ENCODE results near the gene PIMREG. TPM values are rescaled to one million over a fixed set of nuclear protein-coding genes. Genes with fewer than 3 reads are reported as not detected.

Gene PIMREG
- total RNA-seq, 1 experiment from 2014 or later, result 141 TPM

DNA sequence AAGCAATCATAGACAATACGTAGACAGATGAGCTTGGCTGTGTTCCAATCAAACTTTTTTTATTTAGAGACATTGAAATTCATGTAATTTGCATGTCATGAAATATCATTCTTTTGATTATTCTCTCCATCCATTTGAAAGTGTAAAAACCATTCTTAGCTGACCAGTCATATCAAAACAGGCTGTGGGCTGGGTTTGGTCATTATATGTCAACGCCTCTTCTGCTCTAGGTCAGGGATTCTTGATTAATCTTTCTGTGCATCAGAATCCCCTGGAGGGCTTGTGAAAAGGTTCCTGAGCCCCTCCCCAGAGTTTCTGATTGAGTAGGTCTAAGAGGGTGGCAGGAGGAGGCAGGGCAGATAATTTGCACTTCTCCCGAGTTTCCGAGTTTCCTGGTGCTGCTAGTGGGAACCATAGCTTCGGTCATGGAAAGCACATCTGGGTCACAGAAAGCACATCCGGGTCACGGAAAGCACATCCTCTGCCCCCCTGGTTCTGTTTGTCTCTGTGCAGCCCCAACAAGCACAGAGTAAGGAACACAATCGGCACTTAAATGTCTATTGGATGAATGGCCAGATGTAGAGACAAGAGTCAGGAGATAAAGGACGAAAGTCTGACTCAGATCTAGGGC lies 16.4 kb downstream of the PIMREG start:
- no peak overlapping the region for H3K27ac ChIP-seq
- no peaks in the 10 kb centered on the region for H3K27me3 ChIP-seq (replicated peaks)
- H3K4me3 ChIP-seq, result no peak overlapping the region
- no peaks in the 10 kb centered on the region; the same call in 1 of the 2 replicates for H3K9me3 ChIP-seq (replicated peaks)
- peaks cover 16% of the 10 kb centered on the region for H3K36me3 ChIP-seq
- peaks cover 13% of the 10 kb centered on the region for H3K4me1 ChIP-seq (replicated peaks)
- DNase-seq (ENCODE audit: low read depth in 1 of 2, low spot score in 2 of 2), result no peak

DNA sequence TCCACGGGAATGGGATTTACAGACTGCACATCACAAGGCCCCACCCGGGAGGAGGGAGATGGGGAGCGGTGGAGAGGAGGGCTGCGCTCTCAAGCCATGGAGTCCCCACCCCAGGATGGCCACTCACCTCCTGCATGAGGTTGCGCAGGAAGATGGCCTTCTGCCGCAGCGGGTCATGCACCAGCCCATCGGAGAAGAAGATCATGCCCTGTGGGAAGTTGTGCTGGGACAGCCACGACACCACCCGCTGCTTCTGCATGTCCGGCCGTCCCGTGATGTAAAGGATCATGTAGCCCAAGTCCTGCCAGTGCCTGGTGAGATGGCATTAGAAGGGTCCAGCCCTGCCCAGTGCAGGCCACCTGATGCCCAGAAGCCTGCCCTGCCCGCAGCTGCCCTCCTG lies 17.0 kb downstream of the PIMREG start:
- peaks cover 16% of the 10 kb centered on the region for H3K36me3 ChIP-seq
- DNase-seq (ENCODE audit: low read depth in 1 of 2, low spot score in 2 of 2), result no peak
- no peak overlapping the region for H3K27ac ChIP-seq
- H3K27me3 ChIP-seq (replicated peaks), result no peaks in the 10 kb centered on the region
- peaks cover 13% of the 10 kb centered on the region for H3K4me1 ChIP-seq (replicated peaks)
- H3K4me3 ChIP-seq, result no peak overlapping the region
- no peaks in the 10 kb centered on the region; the same call in 1 of the 2 replicates for H3K9me3 ChIP-seq (replicated peaks)

DNA sequence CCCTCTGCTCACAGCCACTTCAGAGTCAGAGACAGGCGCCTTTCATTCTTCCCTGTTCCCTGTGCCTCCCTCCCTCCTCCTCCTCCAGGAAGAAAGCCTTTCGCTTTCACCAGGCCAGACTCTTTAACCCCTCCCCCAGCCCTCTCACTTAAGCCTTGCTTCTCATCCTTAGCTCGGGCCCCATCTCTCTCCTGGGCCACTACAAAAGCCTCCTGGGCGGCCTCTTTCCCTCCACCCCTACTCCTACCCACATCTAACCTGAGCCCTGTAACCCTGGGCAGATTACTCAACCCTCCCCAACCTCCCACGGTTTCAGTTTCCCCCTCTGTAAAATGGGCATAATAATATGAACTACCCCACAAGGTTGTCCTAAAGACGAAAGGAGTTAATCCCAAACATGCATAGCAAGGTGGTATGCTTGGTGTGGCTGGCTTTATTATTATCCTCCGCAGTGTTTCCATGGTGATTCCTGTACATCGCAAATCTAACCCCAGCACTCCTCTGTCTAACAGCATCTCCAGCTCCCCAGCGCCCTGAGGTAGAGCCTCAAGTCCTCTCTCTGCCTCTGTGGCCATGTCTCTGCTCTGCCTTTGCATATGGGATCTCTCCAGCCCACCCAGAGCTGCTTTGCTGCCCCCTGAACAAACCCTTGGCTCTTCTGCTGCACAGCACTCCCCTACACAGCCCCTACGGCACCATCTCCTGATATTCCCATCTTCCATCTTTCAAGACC lies 17.7 kb downstream of the PIMREG start:
- no peak overlapping the region for H3K27ac ChIP-seq
- no peak for DNase-seq (ENCODE audit: low read depth in 1 of 2, low spot score in 2 of 2)
- peaks cover 16% of the 10 kb centered on the region for H3K36me3 ChIP-seq
- H3K4me1 ChIP-seq (replicated peaks), result peaks cover 8% of the 10 kb centered on the region
- H3K4me3 ChIP-seq, result no peak overlapping the region
- H3K27me3 ChIP-seq (replicated peaks), result no peaks in the 10 kb centered on the region
- H3K9me3 ChIP-seq (replicated peaks), result no peaks in the 10 kb centered on the region; the same call in 1 of the 2 replicates

- Histone ChIP-seq H3K4me3 (no peak overlapping the region), H3K9me3 (replicated peaks) (no peaks in the 10 kb centered on the region; the same call in 1 of the 2 replicates), H3K27ac (no peak overlapping the region), H3K27me3 (replicated peaks) (no peaks in the 10 kb centered on the region), H3K36me3 (peaks cover 16% of the 10 kb centered on the region), H3K4me1 (replicated peaks) (peaks cover under 1% of the 10 kb centered on the region)
- DNase-seq (ENCODE audit: low read depth in 1 of 2, low spot score in 2 of 2), result no peak
These were observed 18.4 kb downstream of the PIMREG start for GRCh38 chr17:6462692-6463091.

- no peaks in the 10 kb centered on the region for H3K27me3 ChIP-seq (replicated peaks)
- H3K27ac ChIP-seq, result no peak overlapping the region
- H3K4me3 ChIP-seq, result no peak overlapping the region
- DNase-seq (ENCODE audit: low read depth in 1 of 2, low spot score in 2 of 2), result no peak
- no peaks in the 10 kb centered on the region; the same call in 1 of the 2 replicates for H3K9me3 ChIP-seq (replicated peaks)
- H3K36me3 ChIP-seq, result peaks cover 16% of the 10 kb centered on the region
- no peaks in the 10 kb centered on the region for H3K4me1 ChIP-seq (replicated peaks)
These were observed 19.6 kb downstream of the PIMREG start for GRCh38 chr17:6463616-6464445.

DNA sequence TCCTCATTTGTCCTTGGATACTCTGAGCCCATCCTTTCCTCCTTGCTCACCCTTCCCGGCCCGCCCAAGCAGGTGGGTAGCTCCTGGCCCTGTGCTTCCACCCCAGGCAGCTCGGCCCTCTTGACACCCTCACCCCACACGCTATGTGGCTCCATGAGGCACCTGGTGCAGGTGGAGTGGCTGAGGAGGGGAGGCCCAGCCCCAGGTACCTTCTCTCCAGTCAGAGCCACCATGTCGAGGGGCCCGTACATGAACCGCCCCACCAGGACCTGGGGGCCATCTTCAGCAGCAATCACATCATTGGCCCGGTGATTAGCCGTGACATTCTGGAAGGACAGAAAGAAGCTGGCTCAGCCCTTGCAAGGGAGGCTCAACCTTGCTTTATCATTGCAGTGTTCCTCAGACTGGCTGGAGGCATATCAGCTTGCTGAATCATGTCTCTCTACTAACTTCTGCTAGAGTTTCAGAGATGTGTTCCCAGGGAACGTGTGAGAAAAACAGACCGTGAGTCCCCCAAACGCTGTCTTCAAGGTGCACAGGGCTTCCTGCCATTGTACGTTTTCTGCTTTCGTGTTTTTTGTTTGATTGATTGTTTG lies 20.3 kb downstream of the PIMREG start:
- Histone ChIP-seq H3K4me1 (replicated peaks) (no peaks in the 10 kb centered on the region), H3K27ac (no peak overlapping the region), H3K4me3 (no peak overlapping the region), H3K9me3 (replicated peaks) (no peaks in the 10 kb centered on the region; the same call in 1 of the 2 replicates), H3K36me3 (peaks cover 16% of the 10 kb centered on the region), H3K27me3 (replicated peaks) (no peaks in the 10 kb centered on the region)
- DNase-seq (ENCODE audit: low read depth in 1 of 2, low spot score in 2 of 2), result no peak

DNA sequence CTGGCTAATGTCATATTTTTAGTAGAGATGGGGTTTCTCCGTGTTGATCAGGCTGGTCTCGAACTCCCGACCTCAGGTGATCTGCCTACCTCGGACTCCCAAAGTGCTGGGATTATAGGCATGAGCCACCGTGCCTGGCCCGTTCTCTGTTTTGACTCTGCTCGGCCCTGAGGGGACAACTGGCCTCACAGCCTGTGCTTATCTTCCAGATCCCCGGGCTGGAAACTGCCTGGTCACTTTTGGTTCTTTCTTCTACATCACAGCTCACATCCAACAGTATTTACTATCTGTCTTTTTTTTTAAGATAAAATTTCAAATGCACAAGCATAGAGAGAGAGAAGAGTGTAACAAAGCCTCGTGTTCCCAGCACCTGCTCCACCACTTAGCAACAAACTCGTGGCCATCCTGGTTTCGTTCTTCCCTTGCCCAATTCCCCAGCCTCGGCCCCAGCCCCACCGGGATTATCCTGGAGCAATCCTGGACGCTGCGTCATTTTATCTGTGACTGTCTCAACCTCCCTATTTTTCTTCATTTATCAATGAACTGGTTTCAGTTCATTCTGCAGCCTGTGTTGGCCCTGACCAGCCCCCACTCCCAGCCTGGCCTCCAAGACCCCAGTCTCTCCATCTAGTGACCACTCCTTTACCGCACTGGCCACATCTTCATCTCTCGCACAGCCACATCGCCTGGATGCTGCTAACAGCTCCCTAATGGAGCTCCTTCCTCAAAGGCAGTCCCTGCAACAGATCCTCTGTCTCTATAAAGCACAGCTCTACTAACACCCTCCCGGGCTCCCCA lies 21.1 kb downstream of the PIMREG start:
- DNase-seq (ENCODE audit: low read depth in 1 of 2, low spot score in 2 of 2), result no peak
- H3K36me3 ChIP-seq, result peaks cover 22% of the 10 kb centered on the region
- no peaks in the 10 kb centered on the region; the same call in 1 of the 2 replicates for H3K9me3 ChIP-seq (replicated peaks)
- no peaks in the 10 kb centered on the region for H3K27me3 ChIP-seq (replicated peaks)
- no peak overlapping the region for H3K4me3 ChIP-seq
- no peaks in the 10 kb centered on the region for H3K4me1 ChIP-seq (replicated peaks)
- no peak overlapping the region for H3K27ac ChIP-seq

GRCh38 chr17:6467567-6467966 lies 23.3 kb downstream of the PIMREG start:
- peaks cover 17% of the 10 kb centered on the region for H3K4me1 ChIP-seq (replicated peaks)
- H3K4me3 ChIP-seq, result no peak overlapping the region
- H3K9me3 ChIP-seq (replicated peaks), result no peaks in the 10 kb centered on the region
- no peaks in the 10 kb centered on the region for H3K27me3 ChIP-seq (replicated peaks)
- H3K36me3 ChIP-seq, result peaks cover 31% of the 10 kb centered on the region
- DNase-seq (ENCODE audit: low read depth in 1 of 2, low spot score in 2 of 2), result no peak
- H3K27ac ChIP-seq, result no peak overlapping the region

DNA sequence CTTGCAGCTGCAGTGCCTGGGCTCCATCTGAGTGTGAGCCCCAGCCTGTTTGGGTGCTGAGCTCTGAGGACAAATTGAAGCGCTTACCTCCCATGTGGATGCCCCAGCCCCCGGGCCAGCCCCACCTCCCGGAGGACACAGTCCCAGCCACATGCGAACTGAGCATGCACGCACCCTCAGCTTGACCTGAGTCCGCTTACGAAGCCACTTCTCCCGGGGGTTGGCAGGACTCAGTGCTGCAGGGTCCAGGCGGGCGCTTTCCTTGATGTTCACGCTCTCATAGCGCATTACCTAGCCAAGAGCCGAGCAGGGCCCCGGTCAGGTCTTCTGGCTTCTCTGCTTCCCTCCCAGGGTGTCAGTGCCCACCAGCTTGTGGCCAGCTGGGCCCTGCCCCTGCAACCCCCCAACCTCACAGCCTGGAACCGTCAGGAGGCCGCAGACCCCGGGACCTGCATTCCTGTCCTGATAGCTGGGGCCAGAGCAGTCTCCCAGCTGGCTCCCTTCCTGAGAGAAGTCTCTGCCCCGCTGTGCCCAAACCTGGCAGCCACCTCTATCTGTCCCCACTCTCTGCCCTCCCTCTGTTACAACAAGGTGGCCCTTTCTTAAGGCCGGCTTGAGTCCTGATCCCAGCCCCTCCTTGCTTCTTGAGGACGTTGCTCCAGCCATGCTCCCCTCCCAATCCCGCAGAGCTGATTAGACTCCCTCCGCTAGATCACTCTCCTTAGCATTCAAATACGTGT lies 24.0 kb downstream of the PIMREG start:
- no peaks in the 10 kb centered on the region for H3K27me3 ChIP-seq (replicated peaks)
- DNase-seq (ENCODE audit: low read depth in 1 of 2, low spot score in 2 of 2), result no peak
- H3K9me3 ChIP-seq (replicated peaks), result no peaks in the 10 kb centered on the region
- H3K36me3 ChIP-seq, result peaks cover 32% of the 10 kb centered on the region
- H3K27ac ChIP-seq, result no peak overlapping the region
- peaks cover 23% of the 10 kb centered on the region for H3K4me1 ChIP-seq (replicated peaks)
- H3K4me3 ChIP-seq, result no peak overlapping the region

DNA sequence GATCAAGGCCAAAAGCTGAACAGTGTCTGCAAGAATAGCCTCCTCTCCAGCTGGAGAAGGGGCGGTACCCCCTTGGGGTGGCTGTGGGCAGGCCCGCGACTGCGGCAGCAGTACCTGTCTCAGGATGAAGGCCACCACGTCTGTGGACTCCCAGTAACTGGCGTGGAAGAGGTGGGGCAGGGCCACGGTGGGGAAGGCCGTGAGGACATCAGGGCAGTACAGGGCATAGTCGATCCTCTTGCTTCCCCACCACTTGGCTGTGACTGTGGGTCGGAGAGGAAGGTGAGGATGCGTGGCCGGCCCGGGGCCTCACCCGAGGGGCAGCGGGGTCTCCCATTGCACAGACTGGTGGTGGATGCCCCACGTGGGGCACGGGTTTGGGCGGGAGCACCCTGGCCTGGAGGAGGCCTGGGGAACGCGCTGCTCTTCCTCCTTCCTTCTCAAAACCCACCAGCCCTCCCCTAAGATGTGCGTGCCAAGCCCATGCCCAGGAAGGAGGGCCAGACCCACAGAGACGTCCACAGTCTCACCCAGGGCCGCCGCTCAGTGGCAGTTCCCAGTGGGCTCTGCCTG lies 26.0 kb downstream of the PIMREG start:
- no peak overlapping the region for H3K27ac ChIP-seq
- peaks cover 32% of the 10 kb centered on the region for H3K36me3 ChIP-seq
- DNase-seq (ENCODE audit: low read depth in 1 of 2, low spot score in 2 of 2), result no peak
- H3K4me1 ChIP-seq (replicated peaks), result peaks cover 26% of the 10 kb centered on the region
- H3K27me3 ChIP-seq (replicated peaks), result no peaks in the 10 kb centered on the region
- no peaks in the 10 kb centered on the region for H3K9me3 ChIP-seq (replicated peaks)
- no peak overlapping the region for H3K4me3 ChIP-seq

DNA sequence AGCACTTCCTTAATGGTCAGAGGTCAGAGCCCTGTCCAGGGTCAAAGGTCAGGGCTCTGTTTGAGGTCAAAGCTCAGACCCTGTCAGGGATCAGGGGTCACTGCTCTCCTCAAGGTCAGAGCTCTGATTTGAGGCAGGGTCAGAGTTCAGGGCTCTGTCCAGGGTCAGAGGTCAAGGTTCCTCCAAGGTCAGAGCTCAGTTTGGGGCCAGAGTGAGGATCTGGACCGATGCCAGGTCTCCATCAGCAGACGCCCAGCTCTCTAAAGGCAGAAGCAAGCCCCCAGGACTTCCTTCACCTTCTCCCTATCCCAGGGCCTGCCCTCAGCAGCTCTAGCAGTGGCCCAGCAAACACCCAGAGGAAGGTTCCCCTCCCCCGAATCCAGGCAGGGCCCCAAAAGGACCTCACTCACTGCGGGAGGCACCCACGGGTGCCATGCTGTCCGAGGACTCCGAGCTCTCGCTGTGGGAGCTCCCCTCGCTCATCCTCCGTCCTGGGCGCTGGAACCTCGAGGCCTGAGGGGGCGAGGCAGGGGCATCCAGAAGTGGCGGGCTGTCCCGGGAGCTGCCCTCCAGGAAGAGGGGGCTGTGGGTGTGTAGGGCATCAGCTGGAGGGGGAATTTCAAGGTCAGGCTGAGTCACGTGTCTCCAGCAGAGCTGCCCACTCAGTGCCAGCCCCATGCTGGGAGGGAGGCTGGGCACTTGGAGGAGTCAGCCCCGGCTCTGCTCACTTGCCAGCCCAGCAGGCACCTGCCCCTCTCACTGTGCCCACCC lies 26.7 kb downstream of the PIMREG start:
- Histone ChIP-seq H3K27me3 (replicated peaks) (no peaks in the 10 kb centered on the region), H3K4me1 (replicated peaks) (peaks cover 33% of the 10 kb centered on the region), H3K4me3 (no peak overlapping the region), H3K9me3 (replicated peaks) (no peaks in the 10 kb centered on the region), H3K27ac (no peak overlapping the region), H3K36me3 (peaks cover 32% of the 10 kb centered on the region)
- DNase-seq (ENCODE audit: low read depth in 1 of 2, low spot score in 2 of 2), result no peak
